Rectal smooth muscle tissue (tissue), 1 donor: ENCODE data around the gene JPT2.

Experiments
- H3K27ac ChIP-seq: one replicate; pipeline ENCODE4 v1.7.0; 2013; ENCODE audit warnings: low read depth, low read length, inconsistent platforms
- H3K27me3 ChIP-seq: one replicate; pipeline ENCODE4 v1.7.0; 2013; ENCODE audit warnings: low read length; ENCODE audit not compliant: control insufficient read depth, insufficient read depth
- H3K36me3 ChIP-seq: one replicate; pipeline ENCODE4 v1.7.0; 2013; ENCODE audit warnings: low read length; ENCODE audit not compliant: control insufficient read depth, insufficient read depth
- H3K4me1 ChIP-seq: one replicate; pipeline ENCODE4 v1.7.0; 2013; ENCODE audit warnings: low read length; ENCODE audit not compliant: control insufficient read depth, insufficient read depth
- H3K4me3 ChIP-seq: one replicate; pipeline ENCODE4 v1.7.0; 2013; ENCODE audit warnings: low read length
- H3K9ac ChIP-seq: one replicate; pipeline ENCODE4 v1.7.0; 2013; ENCODE audit warnings: low read length

JPT2 gene

GRCh38 chr16:1749152-1750117 is 71.4 kb downstream of the JPT2 start:
- peaks cover 37% of the 10 kb centered on the region for H3K36me3 ChIP-seq
- H3K27me3 ChIP-seq, result no peaks in the 10 kb centered on the region

More at GRCh38 chr16:1749152-1750117, 71.4 kb downstream of the JPT2 start:
- no peak overlapping the region for H3K4me3 ChIP-seq
- no peak overlapping the region for H3K9ac ChIP-seq
- H3K27ac ChIP-seq, result no peak overlapping the region
- H3K4me1 ChIP-seq, result no peaks in the 10 kb centered on the region
